ENCODE data around the gene UBE2E3.
"Not testable (repeated sequence)": the region's sequence is repeated elsewhere in the genome, so short reads cannot be mapped to it uniquely, and the experiment has no call there.

The UBE2E3 gene

GRCh38 chr2:181073896-181074295, 93.5 kb downstream of the UBE2E3 start:
- no peak for DNase-seq (ENCODE audit: low spot score)

GRCh38 chr2:181074457-181074856, 94.1 kb downstream of the UBE2E3 start:
- DNase-seq (ENCODE audit: low spot score) = no peak

GRCh38 chr2:181076658-181077057, 96.3 kb downstream of the UBE2E3 start:
- no peak for DNase-seq (ENCODE audit: low spot score)

DNA sequence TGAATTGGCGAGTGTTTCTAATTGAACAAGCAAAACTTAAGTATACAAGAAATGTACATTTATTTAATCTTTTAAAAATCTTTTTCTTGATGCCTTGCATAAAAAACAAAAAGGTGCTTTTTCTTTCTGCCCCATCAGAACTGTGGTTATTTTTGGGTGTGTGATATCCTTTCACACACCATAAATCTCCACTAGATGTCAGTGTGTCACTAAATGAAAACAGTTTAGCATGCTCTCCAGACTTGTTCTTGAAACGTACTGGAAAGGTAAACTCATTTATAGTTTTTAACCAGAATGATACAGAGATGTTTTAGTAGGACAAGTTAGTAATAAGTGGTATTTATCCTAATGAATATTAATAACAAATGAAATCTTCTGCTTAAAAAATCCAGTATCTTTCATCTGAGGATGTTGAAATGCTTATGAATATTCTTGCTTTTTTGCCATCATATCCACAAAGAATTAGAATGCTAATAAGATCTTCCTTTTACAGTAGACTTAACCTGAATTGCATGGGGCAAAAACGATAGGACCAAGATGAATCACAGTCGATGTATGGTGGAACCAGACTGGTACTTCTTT, 96.8 kb downstream of the UBE2E3 start:
- DNase-seq (ENCODE audit: low spot score) = peak; percentile 54

DNA sequence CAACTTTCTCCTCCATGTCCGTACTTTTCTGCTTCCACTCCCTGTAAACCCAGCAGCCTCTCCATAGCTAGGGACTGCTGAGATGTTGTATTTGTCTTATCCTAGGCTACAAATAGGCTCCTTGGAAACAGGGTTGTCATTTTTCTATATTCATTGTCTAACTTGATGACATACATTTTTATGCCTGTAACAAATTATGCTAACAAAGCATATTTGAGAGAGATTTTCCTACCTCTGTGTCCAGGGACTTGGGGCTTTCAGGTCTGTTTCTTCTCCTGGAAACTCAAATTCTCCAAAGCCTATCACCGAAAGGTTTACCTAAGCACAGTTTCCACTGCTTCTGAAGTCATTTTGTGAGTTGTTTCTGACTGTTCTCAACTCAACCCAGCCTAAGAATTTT, 102.7 kb downstream of the UBE2E3 start:
- no peak for DNase-seq (ENCODE audit: low spot score)

- no peak for DNase-seq (ENCODE audit: low spot score)
Measured at GRCh38 chr2:181085734-181086133, 105.3 kb downstream of the UBE2E3 start.

- DNase-seq (ENCODE audit: low spot score) = not testable (repeated sequence)
Measured at GRCh38 chr2:181091920-181092319, 111.5 kb downstream of the UBE2E3 start.

GRCh38 chr2:181095486-181095885, 115.1 kb downstream of the UBE2E3 start:
- DNase-seq (ENCODE audit: low spot score) = no peak

DNA sequence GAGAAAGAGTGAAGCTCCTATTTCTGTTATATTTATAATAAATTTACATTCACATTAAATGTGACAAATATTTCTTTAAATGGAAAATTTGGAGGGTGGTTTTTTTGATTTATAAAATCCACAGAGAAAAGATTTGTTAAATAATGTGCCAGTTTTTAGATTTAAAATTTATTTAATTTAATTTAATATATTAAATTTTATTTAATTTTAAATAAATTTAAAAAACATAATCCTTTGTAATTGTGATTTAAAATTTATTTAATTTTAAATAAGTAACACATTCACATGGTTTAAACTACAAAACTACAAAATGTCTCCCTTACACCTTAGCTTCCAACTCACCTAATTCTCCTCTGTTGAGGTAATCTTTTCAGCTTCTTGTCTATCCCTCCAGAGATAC, 123.3 kb downstream of the UBE2E3 start:
- no peak for DNase-seq (ENCODE audit: low spot score)

- peak; percentile 41 for DNase-seq (ENCODE audit: low spot score)
Measured at GRCh38 chr2:181104512-181105115, 124.2 kb downstream of the UBE2E3 start.

DNA sequence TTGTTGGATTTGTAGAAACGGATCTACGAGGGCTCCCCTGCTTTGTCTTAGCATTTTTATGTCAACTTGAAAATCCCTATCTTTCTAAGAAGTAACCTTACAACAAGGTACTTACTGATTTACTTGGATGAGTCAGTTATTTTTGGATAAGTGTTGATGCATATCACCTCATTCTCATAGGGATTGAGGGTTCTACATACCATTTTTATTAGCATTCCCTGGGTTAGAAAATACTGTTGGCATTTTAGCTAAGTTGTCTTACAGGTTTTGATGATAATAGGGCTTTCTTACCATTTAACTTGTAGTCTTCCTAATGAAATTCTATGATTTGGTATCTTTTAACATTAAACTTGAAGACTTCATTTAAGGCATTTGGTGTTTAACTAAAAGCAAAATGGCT, 125.2 kb downstream of the UBE2E3 start:
- DNase-seq (ENCODE audit: low spot score) = no peak

- no peak for DNase-seq (ENCODE audit: low spot score)
Measured at GRCh38 chr2:181106229-181106628, 125.8 kb downstream of the UBE2E3 start.

- peak; percentile 45 for DNase-seq (ENCODE audit: low spot score)
Measured at GRCh38 chr2:181106789-181107627, 126.6 kb downstream of the UBE2E3 start.

GRCh38 chr2:181107628-181107945, 127.2 kb downstream of the UBE2E3 start:
- DNase-seq (ENCODE audit: low spot score) = no peak

DNA sequence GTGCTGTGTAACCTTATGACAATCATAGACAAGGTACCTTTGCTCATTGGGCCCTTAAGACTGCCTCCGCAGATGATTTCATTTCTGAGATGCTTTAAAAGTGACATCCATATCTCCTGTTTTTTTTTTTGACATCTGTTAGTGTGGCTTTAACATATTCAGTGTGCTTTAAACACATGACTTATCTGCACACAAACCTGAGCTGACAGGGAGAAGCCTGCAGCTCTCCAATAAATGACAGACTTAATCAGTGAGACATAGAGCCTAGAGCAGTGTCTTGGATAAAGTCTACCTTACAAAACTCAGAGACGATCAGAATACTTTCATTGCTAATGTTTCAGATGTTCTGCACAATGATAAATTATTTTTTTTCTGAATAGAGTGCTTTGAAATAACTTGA, 130.7 kb downstream of the UBE2E3 start:
- DNase-seq (ENCODE audit: low spot score) = no peak

DNA sequence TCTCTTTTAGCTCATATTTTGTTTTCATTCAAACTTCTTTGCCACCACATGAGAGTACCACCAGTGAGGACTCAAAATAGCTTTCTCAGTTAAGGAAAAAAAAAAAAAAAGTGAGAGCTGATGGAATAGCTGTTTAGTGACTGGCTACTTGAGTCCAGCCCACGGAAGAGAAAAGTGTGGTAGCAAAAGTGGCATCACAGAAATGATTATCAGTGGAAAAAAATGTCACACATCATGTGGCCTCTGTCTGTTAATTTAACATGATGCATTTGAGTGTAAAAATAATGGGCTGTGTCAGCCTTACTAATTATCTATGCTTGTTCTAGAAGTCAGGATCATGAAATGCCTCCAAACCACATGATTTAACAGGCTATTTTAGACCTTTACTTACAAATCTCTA, 132.5 kb downstream of the UBE2E3 start:
- no peak for DNase-seq (ENCODE audit: low spot score)
